Right hindlimb (tissue), 1 donor: ENCODE measurements around the gene SLC5A6.
"Not testable (repeated sequence)": the region's sequence is repeated elsewhere in the genome, so short reads cannot be mapped to it uniquely, and the experiment has no call there.

Experiments used
- DNase-seq: peaks from one replicate; pipeline ENCODE4 v3.0.0-alpha.2; 2018

The SLC5A6 gene

DNA sequence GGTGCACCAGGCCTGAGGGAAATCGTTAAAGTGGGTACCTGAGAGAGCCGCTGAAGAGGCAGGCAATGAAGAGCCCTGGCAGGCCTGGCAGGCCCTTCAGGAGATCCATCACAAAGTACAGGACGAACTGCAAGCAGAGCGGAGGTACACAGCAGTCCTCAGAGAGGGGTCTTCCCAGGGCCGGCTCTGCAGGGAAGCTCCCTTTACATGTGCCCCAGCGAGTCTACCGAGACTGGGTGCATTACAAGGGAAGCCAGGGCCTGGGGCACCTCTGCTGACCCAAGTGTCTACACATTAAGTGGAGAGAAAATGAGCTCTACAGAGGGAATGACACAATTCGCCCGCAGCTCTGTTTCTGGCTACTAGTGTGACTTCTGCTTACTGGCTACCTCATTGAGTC is 8.3 kb downstream of the SLC5A6 start:
- no peak for DNase-seq

DNA sequence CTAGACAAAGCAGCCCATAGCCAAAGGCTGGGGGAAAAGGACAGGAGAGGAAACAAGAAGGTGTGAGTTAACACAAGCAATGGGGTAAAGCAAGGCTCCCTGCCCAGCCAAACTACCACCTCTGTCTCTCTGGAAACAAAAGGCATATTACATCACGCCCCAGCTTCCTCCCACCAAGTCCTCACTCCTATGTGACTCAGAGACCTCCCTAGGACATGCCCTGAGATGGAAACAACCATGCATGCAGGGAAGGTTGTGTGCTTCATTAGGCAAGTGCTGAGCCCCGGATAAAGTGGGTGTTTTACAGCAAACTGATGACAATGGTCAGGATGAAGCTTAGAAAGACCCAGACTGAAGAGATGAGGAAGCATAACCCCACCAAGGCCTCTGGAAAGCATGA is 9.2 kb downstream of the SLC5A6 start:
- no peak for DNase-seq

DNA sequence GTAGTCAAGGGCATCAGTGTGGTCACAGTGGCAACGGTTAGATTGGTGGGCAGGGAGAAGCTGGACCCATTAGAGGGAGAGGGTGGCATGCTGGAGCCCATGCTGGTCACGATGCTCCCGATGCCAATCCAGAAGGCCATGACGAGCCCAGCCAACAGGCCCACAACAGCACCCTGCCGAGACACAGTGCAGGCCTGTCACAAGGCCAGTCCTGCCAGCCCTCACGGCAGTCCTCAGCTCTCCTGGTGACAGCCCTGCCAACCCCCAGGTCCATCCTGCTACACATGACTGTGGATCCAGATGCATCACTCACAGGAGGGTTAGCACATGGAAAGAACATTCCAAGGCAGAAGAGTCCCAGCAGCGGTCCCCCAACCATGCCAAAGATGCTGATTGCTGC is 10.4 kb downstream of the SLC5A6 start:
- DNase-seq, result no peak

DNA sequence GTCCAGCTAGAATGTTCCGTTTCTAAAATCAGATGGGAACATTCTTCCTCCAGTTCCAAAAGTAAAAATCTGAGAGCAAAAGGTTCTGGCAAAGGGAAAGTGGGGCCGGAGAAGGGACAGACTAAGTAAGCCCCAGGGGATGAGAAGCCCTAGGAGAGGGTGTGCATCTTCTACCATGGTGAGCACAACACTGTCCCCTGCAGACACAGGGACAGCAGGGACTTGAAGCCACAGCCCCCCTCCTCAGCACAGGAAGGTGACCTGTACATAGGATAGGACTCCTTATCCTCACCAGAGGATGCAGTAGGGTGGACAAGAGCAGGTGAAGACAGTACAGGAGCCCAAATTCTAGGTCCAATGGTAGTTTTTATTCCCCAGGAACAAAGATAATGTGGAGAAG is 12.8 kb downstream of the SLC5A6 start:
- DNase-seq, result no peak

DNA sequence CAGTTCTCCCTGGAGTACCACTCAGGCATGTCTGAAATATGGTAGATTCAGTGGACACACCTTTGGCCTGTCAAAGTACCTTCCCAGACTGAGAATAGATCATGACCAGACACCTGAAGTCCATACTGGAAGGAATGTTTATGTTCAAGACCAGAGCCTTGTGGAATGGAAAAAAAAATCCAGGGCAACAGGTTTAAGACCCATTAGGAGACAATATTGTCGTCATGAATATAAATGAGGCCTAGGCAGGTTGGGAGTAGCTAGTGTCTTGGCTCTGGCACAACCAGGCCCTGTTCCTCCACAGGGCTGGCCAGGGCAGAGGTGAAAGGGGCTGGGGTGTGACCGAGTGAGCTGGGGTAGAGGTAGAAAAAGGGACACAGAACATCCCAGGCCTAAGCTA is 13.4 kb downstream of the SLC5A6 start:
- DNase-seq, result no peak

DNA sequence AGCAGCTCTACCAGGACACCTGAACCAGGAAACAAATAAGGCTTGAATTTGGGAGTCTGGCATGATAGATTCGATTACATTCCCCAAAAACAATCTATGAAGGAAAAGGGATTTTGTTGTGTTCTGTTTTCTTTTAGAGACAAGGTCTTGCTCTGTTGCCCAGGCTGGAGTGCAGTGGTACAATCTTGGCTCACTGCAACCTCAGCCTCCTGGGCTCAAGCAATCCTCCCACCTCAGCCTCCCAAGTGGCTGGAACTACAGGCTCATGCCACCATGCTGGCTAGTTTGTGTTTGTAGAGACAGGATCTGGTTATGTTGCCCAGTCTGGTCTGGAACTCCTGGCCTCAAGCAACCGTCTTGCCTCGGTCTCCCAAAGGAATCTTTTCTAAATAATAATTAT is 14.0 kb downstream of the SLC5A6 start:
- not testable (repeated sequence) for DNase-seq

DNA sequence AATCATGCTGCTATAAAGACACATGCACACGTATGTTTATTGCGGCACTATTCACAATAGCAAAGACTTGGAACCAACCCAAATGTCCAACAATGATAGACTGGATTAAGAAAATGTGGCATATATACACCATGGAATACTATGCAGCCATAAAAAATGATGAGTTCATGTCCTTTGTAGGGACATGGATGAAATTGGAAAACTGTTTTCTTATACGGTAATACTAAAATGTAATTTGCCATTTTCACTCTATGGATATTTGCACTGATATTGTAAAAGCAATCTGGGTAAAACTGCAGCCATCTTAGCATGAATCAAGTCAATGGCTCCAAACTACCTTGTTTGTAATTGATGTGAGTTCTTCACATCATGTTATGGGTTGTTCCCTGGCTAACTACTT is 16.3 kb downstream of the SLC5A6 start:
- DNase-seq, result not testable (repeated sequence)

DNA sequence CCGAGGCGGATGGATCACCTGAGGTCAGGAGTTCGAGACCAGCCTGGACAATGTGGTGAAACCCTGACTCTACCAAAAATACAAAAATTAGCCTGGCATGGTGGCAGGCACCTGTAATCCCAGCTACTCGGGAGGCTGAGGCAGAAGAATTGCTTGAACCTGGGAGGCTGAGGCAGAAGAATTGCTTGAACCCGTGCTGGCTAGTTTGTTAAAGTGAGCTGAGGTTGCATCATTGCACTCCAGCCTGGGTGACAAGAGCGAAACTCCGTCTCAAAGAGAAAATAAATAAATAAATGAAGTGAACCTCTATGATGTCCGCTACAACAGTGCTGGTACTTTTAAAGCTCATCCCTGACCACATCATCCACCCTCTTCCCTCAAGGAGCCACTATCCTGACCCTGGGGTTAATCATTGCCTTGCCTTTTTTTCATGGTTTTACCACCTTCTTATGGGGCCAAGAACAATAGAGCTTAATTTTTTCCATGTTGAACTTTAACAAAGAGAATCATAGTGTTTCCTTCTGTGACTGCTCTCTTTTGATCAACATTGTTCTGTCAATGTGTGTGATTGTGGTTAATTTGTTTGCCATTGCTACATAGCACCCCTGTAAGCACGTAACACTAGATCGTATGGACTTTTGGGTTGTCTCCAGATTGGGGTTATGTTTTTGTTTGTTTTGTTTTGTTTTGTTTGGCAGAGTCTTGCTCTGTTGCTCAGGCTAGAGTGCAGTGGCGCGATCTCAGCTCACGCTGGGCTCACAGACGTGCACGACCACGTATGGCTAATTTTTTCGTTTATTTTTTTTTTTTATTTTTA is 17.3 kb downstream of the SLC5A6 start:
- DNase-seq, result no peak

DNA sequence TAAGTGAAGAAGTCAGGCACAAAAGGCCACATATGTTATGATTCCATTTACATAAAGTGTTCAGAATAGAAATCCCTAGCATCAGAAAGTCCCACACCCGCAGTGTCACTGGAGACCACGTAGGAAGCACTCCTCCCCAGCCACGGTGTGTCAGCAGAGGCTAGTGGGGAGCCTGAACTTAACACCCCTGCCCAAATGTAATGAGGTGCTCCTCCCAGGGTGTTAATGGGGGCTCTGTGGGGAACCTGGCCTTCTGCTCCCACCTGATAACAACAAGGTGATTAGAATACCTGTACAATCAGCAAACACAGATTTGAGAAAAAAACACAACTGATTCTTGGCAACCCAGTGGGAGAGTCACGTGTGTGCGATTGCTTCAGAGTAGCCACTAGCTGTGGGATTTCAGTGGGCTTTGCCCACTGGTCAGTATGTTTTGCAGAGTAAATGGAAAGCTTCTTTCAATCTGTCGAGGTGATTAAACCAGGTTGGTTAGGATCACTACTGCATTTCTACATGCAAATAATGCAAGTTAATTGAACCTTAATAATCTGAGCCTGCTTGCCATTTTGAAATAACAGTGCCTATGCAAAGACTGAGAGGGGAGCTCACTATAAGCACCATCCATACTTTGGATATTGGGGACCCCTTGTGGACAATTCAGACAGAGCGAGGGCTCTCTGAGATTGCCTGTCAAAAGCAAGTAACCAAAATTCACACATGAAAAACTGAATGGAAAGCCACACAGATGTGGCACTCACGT is 20.8 kb downstream of the SLC5A6 start:
- DNase-seq, result peak; percentile 57

DNA sequence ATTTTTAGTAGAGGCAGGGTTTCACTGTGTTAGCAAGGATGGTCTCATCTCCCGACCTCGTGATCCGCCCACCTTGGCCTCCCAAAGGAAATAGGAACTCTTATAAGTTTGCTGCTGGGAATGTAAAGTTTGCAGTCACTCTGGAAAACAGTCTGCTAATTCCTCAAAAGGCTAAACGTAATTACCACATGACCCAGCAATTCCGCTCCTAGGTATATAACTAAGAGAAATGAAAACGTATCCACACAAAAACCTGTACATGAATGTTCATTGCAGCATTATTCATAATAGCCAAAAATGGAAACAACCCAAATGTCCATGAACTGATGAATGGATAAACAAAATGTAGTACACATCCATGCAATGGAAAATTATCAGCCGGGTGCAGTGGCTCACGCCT is 22.1 kb downstream of the SLC5A6 start:
- DNase-seq, result no peak

DNA sequence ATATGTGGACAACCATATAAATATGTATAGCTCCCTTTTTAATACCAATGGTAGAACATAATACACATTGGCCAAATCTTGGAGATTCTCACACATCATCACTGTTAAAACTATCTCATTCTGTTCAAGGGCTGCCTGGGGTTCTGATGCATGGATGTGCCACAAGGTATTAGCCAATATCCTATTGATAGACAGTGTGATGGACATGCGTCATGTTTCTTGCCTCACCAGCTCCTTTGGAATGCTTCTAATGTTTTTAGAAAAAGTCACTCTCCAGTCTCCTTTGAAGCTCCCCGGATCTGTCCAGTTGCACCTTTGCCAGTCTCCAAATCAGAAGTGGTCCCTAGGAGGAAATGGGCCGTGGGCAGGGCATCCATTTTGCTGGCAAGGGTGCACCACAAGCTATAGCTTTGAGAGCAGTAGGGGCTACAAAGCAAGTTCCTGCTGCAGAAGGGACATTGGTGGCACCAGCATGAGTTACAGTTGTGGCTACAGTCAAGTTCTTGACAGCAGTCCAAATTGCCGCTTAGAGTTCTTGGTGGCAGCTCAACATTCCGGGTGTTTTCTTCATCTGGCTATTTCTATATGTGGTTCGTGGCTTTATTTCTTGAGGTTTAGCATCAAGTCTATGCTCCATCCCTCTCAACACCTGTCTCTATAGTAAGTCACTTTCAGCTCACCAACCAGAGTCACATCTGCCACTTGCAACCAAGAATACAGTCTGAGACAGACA is 25.3 kb downstream of the SLC5A6 start:
- DNase-seq, result no peak

DNA sequence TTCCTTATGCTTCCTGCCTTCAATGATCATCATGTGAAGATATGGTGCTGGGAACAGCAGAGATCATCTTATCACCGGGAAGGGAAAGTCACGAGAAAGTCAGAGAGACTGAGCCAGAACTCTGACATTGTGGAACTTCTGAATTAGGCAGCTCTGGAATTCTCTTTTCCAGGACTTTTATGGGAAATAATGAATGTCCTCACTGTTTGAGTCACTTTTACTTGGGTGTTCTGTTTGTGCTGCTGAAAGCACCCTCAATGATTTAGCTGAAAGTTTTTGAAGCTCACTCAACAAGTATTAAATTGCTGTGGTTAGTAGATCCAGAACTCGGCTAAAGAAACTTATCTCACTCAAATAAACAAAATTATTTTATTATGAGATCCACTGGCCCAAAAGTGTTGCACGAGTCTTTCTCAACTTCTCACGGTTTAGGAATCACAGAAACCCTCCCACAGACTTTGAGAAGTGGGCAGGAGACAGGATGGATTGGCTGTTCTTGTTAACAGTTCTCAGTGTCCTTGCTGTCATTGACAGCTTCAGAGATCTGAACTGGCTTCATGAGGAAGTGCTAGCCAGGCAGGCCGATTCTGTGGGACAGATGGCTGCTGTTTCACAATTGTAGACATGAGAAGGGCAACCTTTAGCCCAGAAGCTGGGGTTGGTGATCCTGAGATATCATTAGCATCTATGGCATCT is 26.6 kb downstream of the SLC5A6 start:
- no peak for DNase-seq

DNA sequence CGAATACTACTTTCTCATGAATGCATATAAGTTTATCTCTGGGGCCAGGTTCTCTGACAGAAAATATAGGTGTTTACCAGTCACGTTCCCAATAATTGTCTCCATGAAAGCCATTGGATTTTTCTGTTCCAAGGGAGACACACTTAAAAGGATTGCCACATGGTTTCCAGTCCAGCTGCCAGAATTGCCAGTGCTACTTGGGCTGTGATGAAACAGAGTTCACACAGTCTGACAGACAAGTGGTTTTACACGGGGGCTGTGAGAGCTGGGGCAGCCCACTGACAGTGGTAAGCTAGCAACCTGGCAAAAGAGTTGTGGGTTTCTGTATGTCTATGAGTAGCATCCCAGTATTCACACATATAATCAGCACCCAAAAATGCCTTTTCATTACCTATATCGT is 28.0 kb downstream of the SLC5A6 start:
- DNase-seq, result no peak

DNA sequence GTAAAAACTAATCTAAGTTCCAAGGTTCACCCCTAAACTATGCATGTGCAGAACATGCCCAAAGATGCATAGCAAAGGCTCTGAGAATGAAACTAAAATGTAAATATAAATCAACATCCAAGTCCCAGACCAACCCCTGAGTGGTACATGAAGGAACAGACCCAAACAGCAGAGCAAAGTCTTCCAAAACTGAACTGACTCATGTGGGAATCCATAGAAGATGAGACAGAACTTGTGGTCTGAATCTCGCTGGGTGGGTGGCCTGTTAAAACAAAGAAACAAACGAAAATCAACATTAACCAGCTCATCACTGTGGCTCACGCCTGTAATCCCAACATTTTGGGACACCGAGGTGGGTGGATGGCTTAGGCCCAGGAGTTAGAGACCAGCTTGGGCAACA is 29.7 kb downstream of the SLC5A6 start:
- no peak for DNase-seq

DNA sequence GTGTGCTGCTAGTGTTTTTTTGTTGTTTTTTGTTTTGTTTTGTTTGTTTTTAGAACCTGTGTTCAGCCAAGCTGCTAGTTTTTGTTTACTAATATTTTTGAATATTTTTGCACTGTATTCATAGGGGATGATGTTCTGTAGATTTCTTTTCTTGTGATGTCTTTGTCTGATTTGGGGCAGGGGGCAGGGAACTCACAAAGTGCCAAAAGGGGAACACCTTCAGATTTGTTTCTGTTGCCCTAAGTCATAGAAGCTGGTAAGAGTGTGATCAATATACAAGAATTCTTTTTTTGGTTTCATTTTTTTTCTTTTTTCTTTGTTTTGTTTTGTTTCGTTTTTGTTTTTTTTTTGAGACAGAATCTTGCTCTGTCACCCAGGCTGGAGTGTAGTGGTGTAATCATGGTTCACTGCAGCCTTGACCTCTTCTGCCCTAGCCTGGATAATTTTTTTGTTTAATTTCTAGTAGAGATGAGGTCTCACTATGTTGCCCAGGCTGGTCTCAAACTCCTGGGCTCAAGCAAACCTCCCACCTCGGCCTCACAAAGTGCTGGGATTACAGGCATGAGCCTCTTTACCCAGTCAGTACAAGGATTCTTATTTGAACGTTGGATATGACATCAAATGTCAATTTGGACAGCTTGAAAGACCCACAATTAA is 32.6 kb downstream of the SLC5A6 start:
- no peak for DNase-seq

DNA sequence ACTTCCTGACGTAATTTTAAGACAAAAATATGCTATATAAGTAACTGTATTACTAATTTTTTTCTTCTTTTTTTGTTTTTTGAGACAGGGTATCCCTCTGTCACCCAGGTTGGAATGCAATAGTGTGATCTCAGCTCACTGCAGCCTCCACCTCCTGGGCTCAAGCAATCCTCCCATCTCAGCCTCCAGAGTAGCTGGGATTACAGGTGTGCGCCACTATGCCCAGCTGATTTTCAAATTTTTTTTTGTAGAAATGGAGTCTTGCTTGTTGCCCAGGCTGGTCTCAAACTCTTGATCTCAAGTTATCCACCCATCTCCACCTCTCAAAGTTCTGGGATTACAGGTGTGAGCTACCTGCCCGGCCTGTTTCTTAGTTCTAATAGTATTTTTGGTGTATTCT is 33.6 kb downstream of the SLC5A6 start:
- no peak for DNase-seq

DNA sequence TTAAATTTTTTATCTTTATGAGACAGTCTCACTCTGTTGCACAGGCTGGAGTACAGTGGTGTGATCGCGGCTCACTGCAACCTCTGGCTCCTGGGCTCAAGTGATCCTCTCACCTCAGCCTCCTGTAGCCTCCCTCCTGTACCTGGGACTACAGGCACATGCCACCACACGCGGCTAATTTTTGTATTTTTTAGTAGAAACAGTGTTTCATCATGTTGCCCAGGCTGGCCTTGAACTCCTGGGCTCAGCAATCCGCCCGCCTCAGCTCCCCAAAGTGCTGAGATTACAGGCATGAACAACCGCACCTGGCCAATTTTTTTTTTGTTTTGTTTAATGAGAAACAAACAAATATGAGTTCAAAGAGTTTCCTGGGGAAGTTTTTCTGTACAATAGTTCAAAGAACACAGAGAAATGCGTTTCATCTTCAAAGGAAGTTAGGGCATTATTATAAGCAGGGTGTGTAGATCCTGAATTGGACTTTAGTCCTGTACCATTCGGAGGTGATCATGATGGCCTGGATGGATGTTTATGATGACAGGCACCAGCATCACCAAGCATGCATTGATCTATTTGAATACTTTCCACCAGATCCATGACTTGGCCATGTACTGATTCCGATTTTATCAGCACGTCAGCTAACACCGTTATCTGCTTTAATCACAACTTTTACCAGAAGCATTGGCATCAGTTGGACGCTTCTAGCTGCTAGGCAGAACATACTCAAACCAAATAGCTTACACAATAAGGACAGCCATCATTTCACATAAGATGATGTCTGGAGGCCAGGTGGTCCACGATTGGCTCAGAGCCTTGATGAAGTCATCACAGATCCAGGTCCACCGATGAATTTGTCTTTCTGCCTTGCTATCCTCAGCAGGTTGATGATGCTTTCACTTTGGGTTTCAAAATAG is 34.4 kb downstream of the SLC5A6 start:
- no peak for DNase-seq

DNA sequence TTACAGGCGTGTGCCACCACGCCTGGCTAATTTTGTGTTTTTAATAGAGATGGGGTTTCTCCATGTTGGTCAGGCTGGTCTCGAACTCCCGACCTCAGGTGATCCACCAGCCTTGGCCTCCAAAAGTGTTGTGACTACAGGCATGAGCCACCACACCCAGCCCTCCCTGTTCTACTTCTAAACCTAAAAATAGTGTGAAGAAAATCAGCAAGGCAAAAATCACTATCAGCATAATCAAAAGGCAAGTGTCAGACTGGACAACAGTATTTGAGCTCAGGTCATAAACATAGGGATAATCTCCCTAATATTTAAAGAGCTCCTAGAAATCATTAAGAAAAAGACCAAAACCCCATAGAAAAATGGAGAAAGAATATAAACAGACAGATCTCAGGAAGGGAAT is 36.3 kb downstream of the SLC5A6 start:
- DNase-seq, result not testable (repeated sequence)

DNA sequence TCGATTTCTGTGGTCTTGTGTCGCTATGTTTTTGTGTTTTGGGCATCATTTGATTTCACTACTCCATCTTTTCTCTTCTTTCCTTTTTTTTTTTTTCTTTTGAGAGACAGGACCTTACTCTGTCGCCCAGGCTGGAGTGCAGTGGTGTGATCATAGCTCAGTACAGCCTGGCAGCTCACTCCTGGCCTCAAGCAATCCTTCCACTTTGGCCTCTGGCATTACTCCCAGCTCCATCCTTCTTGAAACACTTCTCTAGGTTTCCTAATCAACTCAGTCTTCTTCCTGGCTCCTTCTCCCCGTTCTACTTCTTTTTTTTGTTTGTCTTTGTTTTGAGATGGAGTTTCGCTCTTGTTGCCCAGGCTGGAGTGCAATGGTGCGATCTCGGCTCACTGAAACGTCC is 36.7 kb downstream of the SLC5A6 start:
- DNase-seq, result no peak

DNA sequence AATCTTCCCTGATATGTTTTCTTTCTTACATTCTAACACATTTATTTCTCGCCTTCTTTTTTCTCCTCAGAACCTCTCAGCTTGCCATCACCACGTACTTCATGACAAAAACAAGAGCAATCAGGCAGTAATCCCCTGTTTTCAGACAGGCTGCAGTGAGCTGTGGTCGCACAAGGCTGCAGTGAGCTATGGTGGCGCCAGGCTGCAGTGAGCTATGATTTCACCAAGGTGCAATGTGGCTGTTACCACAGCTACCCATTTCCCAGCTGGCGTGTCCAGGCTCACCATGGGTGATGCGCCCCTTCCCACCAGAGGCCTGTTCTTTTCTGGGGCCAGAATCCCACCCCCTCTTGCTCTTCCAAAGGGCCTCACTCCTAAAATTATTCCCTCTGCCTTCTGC is 37.4 kb downstream of the SLC5A6 start:
- DNase-seq, result no peak

DNA sequence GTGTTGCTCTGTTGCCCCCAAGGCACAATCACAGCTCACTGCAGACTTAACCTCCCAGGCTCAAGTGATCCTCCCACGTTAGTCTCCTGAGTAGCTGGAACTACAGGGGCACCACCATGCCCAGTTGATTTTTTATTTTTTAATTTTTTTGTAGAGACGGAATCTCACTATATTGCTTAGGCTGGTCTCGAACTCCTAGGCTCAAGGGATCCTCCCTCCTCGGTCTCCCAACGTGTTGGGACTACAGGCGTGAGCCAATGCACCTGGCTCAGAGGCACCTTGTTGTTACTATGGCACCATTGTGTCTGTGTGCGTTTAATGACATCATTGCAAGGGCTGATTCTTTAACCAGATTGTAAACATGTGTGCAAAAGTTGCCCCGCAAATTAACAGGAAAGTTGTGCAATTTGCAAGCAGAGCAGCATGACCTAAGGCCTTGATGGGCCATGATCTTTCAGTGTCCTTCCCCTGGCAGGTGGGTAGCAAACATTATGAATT is 40.7 kb downstream of the SLC5A6 start:
- DNase-seq, result no peak
